NCI-H510A treated with DMSO at 0.1 percent for 48 hours (cell line): ENCODE measurements around the gene GGTLC2.
"Not testable (repeated sequence)": the region's sequence is repeated elsewhere in the genome, so short reads cannot be mapped to it uniquely, and the experiment has no call there.

Source experiments
- DNase-seq: peaks from one replicate; lab custom pipeline; 2025; lab: John Stamatoyannopoulos, UW

The GGTLC2 gene

DNA sequence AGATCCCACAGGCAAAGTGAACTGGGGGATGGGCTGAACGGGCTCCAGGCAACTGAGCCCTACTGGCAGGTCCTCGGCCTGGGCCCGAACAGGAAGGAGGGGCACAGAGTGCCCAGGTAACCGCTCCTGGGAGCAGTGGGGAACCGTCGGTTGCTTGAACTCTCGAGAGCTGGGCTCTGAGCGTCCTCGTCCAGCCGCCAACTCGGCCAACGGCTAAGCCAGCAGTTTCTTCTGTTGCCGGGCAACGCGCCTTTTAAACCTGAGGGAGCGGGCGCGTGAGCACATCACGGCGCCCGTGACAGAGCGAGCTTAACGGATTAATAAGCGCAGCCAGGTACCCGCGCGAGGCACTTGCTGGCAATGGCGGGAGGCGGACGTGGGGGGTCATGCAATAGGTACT, at the start of gene GGTLC2:
TSS of gene GGTLC2 (plus strand) at position 301 of the 400 bp plus-strand sequence. CDS start 1,732 bp downstream, outside the sequence.
- not testable (repeated sequence) for DNase-seq

- no peak for DNase-seq
Measured at GRCh38 chr22:22595001-22595835, 49.2 kb upstream of the GGTLC2 start.

DNA sequence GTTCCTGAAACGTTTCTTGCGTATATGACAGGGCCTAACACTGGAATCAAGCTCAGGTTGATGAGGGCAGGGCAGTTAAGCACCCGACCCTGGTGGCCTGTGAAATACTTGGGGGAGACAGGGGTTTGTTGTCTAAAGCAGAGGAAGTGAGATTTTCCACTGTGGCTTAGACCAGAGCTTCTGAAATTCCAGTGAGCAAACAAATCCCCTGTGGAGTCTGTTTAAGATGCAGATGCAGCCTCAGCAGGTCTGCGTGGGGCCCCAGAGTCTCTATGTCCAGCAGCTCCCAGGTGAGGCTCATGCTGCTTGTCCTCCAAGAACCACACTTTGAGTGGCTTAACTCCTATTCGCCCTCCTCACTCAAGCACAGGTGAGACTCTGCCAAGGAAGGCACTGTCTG, 46.3 kb upstream of the GGTLC2 start:
- DNase-seq: no peak

- no peak for DNase-seq
Measured at GRCh38 chr22:22599248-22599647, 45.2 kb upstream of the GGTLC2 start.

DNA sequence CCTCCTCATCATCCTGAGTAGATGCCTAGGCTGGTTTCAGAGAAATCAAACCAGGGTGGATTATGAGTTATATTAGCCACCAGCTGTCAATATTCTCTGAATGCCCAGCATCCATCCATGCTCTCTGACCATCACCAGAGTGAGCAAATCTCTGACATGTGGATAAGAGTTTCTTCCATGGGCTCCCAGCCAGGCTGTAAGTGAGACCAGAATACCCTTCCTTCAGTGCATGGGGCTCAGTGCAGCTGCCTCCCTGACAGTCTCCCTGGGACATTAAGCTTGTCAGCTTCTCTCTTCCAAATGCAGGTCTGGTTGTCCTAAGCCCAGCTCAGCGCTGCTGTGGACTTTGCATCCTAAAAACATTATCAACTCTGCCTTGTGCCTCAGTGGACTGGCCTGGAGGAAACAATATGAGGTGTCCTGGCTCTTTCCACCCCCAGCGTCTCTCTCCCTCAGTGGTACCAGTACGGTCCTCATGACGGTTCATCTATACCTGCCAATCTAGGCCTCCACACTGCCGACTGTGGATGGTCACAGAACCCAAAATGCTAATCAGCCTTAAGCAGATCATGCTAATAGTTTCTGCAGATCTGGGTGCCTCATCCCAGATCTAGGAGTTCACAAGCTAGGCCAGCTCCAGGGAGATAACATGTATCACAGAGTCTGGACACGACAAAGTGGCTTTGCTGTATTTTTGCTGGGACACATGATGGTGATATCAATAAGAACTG, 43.7 kb upstream of the GGTLC2 start:
- DNase-seq: no peak

DNA sequence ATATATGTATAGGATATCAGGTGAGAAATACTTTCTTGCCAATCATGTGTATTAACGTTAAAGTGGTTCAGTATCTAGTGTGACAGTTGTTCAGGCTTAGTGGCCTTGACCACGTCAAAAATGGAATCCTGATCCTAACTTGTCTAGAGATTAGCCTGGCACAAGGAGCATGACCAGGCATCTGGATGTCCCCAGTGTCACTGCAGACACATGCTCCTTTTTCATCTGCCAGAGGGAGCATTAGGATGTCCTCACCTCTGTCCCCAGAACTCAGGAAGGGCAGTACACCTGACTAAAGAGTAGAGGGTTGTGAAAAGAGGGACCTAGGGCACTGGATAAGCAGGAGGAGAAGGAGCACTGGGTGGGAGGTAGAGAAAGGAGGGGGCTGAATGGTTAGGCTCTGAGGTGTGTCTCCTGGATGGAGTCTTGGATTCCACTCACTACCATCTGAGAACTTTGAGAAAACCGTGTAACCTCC, 40.9 kb upstream of the GGTLC2 start:
- no peak for DNase-seq

DNA sequence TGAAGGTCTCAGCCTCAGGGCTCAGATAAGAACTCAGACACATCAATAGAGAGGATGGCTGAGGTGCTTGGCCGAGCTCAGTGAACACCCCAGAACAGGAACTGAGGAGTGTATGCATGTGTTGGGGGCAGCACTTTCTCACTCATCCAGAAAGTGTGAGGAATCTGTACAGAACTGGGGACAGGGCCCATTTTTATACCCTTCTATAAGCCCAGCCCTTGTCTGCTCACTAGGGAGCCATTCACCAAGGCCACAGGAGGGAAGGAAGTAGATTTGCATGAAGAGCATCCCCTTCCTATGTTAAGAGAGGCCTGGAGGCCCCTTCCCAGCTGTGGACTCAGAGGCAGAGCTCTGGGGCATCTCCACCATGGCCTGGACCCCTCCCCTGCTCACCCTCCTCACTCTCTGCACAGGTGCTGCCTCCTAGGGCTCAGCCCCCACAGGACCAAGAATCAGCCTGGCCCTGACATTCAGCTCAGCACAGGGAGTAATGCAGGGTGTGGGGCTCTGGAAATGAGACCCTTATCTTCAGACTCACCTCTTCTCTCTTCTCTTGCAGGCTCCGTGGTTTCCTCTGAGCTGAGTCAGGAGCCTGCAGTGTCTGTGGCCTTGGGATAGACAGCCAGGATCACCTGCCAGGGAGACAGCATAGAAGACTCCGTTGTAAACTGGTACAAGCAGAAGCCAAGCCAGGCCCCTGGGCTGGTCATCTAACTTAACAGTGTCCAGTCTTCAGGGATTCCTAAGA, 39.9 kb upstream of the GGTLC2 start:
- DNase-seq: no peak

DNA sequence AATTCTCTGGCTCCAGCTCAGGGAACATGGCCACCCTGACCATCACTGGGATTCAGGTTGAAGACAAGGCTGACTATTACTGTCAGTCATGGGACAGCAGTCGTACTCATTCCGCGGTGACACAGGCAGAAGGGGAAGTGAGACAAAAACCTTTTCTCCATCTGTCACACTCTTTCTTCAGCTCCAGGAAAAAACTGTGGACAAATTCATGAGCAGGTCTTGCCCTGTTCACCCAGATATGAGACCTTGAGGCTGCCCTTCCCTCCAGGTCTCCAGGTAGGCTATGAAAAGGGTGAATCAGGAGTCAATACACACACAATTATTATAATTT, 39.4 kb upstream of the GGTLC2 start:
- DNase-seq: no peak

DNA sequence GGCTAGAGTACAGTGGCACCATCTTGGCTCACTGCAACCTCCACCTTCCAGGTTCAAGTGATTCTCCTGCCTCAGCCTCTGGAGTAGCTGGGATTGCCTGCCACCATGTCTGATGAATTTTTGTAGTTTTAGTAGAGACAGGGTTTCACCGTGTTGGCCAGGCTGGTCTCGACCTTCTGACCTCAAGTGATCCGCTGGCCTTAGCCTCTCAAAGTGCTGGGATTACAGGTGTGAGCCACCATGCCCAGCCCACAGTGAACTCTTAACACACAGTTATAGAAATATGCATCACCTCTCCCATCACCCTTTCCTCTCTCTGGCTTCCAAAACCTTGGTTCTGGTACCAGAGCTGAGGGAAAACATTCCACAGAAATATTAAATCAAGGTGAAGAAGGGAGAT, 36.4 kb upstream of the GGTLC2 start:
- not testable (repeated sequence) for DNase-seq

GRCh38 chr22:22609291-22609690, 35.1 kb upstream of the GGTLC2 start:
- no peak for DNase-seq

DNA sequence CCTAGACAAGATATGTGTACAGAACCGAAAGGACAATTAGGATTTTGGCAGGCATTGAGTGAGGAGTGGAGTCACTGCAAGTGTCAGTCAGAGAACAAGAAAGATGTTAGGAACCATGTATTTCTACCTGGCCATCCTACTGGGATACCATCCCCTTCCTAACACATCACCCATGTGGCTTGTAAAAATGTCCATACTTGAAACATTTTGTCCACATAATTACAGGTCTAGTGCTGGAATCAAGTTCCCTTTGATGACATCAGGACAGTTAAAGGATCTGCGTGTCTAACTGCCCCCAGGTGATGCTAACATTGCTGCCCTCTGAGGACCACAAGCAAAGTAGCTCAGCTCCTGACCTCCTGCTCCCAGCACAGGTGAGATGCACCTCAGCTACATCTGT, 31.9 kb upstream of the GGTLC2 start:
- no peak for DNase-seq

- DNase-seq: no peak
Measured at GRCh38 chr22:22614065-22614464, 30.3 kb upstream of the GGTLC2 start.

DNA sequence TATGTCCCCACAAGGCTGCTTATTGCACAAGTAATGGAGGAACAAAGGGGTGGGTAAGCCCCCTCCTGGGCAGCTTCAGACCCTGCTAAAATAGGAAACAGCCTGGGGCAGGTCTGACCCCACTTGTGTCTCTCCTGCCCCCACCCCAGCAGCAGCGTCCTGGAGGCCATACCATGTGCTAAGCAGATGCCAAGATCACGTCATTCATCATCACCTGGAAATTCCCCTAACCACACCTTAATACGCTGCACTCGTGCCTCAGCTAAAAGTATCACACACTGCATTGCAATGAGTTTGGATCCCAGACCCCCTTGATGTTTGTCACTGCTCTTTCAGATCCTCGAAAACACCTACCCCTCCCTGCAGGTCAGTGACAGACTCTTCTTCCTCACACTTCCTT, 27.8 kb upstream of the GGTLC2 start:
- no peak for DNase-seq

DNA sequence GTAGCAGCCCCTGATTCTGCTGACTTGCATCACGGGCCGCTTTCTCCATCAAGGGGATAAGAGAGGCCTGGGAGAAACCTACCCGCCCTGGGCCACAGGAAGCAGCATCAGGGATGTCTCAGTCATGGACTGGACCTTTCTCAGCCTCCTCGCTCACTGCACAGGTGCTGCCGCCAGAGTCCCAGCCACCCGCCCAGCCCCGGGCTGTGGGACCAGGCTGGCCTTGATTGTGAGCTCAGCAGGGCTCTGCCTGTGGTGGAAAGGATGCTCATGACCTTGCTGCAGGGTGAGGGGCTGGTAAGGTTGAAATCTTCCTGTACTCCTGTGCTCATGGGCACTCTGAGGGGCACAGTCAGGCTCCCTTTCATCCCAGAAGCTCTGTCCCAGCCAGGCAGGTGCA, 26.0 kb upstream of the GGTLC2 start:
- no peak for DNase-seq

- no peak for DNase-seq
Measured at GRCh38 chr22:22618923-22619322, 25.5 kb upstream of the GGTLC2 start.

GRCh38 chr22:22619765-22620414, 24.5 kb upstream of the GGTLC2 start:
- DNase-seq: no peak

DNA sequence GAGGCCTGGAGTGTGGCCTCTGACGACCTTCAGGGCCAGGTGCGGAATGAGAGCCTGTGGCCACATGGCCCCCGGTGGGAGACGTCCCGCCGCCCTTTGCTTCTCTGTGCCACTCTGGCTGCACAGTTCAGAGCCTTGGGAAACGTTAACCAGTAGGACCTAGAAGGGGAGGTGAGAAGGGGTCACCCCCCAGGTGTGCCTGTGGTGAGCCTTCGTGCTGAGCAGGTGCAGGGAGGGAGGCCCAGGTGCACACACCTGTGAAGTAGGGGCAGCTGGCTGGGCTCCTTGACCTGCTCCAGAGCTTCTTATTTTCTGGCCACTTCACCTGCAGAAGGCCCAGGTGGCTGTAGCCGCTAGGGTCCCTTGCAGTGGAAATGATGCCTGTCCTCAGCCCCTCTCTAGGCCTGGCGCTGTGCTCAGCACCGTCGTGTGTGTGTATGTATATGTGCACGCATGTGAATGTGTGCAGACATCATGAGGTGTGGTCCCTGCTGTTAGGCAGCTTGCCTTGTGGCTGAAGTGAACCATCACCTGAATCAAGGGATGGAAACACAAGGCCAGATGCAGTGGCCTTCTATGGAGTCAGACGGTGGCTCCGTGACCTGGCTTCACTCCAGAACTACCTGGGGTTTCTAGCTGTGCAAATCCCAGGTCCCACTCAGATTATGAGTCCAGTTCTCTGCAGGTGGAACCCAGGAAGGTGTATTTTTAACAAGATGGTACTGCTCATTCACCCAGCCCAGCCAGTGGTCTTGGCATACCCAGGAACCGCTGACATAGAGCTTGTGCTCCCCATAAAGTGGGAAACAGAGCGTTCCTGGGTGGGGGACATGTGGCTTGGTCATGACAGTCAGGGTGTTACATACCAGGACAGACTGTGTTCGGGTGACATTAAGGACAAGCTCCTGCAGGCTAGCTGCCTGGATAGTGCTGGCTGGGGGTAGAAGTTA, 15.6 kb upstream of the GGTLC2 start:
- DNase-seq: not testable (repeated sequence)

- not testable (repeated sequence) for DNase-seq
Measured at GRCh38 chr22:22631223-22631652, 13.2 kb upstream of the GGTLC2 start.

GRCh38 chr22:22632226-22632625, 12.2 kb upstream of the GGTLC2 start:
- not testable (repeated sequence) for DNase-seq

DNA sequence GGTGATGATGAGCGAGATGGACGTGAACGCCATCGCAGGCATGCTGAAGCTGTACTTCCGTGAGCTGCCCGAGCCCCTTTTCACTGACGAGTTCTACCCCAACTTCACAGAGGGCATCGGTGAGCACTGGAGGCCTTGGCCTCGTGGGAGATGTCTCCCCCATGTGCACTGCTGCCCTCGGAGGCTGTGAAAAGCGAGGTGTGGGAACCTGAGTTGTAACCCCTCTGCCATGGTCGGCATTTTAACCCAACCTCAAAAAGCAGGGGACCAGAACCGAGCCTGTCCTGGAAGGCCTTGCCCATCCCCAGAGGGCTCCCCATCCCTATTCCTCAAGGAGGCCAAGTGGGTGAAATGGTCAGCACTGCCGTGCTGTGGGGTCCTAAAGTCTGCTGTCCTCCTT, 10.9 kb upstream of the GGTLC2 start:
- not testable (repeated sequence) for DNase-seq

GRCh38 chr22:22636260-22636659, 8.2 kb upstream of the GGTLC2 start:
- DNase-seq: not testable (repeated sequence)
